ENCODE measurements around the gene ARMC12.
"Not testable (repeated sequence)": the region's sequence is repeated elsewhere in the genome, so short reads cannot be mapped to it uniquely, and the experiment has no call there.

DNA sequence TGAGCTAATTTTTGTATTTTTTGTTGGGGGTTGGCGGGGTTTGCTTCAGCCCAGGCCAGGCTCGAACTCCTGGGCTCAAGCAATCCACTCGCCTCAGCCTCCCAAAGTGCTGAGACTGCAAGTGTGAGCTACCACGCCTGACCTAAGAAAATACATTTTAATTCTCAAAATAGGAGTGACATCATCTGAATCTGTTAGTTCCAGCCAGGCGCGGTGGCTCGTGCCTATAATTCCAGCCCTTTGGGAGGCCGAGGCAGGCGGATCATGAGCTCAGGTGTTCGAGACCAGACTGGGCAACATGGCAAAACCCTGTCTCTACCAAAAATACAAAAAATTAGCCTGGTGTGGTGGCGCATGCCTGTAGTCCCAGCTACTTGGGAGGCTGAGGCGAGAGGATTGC lies 2.5 kb upstream of the ARMC12 start:
- not testable (repeated sequence) for TF ChIP-seq CTCF, POLR2A (IDR thresholded peaks at IDR 0.05)
